Measurements from ENCODE around the gene TUBB2B. TPM values are rescaled to one million over a fixed set of nuclear protein-coding genes. Genes with fewer than 3 reads are reported as not detected.

Gene TUBB2B
- total and polyA plus RNA-seq, 10 of the 15 experiments (the other 5 are each of a cell fraction or from before 2014, with no cell fraction given) = 2.6 to 75.2 (median 21.2) TPM

DNA sequence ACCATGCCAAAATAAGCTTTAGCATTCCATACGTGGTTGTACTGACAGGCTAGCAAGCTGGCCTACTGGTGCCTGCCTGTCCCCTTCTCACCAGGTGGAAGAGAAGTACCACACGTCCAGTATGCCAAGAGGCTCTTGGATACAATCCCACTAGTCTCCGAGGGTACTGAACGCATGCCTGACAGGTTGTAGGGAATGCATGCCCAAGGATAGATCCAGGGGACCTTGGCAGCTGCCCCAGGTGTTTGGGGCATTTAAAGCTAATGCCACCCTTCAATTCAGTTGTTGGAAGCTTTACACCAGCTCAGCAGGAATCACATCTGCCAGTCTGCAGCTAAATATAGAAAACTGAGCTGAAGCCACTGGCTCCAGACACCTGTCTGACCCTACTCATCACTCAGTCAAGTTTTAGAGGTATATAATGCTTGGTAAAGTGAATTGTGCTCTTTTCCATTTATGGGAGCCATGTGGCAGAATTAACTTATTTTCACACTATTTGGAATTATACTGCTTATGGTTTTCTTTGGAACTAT is 4.9 kb downstream of the TUBB2B start (continued):
- TF ChIP-seq MYC (IDR thresholded peaks at IDR 0.05; ENCODE audit: insufficient read depth, insufficient read length, insufficient replicate concordance, low read length, severe bottlenecking) (no peak), MTA2 (IDR thresholded peaks at IDR 0.05; ENCODE audit: low read depth) (no peak), YY1 (IDR thresholded peaks at IDR 0.05; ENCODE audit: low read depth, low read length) (no peak), CBFB (IDR thresholded peaks at IDR 0.05; ENCODE audit: low read depth) (no peak)
- TF ChIP-seq, protein P1, sequence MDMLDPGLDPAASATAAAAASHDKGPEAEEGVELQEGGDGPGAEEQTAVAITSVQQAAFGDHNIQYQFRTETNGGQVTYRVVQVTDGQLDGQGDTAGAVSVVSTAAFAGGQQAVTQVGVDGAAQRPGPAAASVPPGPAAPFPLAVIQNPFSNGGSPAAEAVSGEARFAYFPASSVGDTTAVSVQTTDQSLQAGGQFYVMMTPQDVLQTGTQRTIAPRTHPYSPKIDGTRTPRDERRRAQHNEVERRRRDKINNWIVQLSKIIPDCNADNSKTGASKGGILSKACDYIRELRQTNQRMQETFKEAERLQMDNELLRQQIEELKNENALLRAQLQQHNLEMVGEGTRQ (IDR thresholded peaks at IDR 0.05; ENCODE audit: borderline replicate concordance, low read depth, low read length) = no peak

DNA sequence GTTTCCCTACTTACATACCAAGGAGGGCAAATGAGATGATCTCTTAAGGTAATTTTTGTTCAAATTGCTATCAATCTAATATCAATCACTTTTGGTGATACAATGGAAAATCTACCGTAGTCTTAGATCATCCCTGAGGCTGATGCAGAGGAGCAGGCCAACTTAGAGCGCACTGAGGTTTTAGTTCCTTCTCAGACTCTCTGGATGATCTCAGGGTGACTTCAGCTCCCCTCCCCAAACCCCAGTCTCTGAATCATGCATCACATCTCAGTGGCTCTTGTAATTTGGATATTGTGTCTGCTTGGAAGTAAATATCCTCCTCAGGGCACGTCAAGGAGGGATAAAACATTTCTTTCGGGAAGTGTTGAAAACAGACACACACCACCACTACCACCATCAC is 5.9 kb downstream of the TUBB2B start:
- no peaks in the 10 kb centered on the region for H4K20me1 ChIP-seq (ENCODE audit: control insufficient read depth, insufficient read depth)
- no peaks in the 10 kb centered on the region for H3K79me2 ChIP-seq (ENCODE audit: control insufficient read depth, insufficient read depth, low read length)
- in situ Hi-C loops (cut with MboI) (no loop called here), intact Hi-C loops (cut with micrococcal nuclease; ENCODE audit: unreplicated experiment) (no loop called here)
- SMC1A ChIA-PET (ENCODE audit: uncharacterized antibody, unreplicated experiment) = interaction anchor here (1.3 kb wide), 1 partner anchor 18 kb away, joined by 3 read pairs; no protein-coding TSS in a partner anchor
- ATAC-seq = no peak
- no peaks in the 10 kb centered on the region; the same call in 2 of the 3 replicates for H3K9me3 ChIP-seq (replicated peaks; ENCODE audit: control insufficient read depth, insufficient read depth, low read length)
- no TSS peak for BruUV-seq (replicated peaks)
- no peaks in the 10 kb centered on the region for H3K36me3 ChIP-seq (ENCODE audit: control insufficient read depth in 2 of 2, insufficient read depth in 2 of 2, low read length in 1 of 2)
- H3K9ac ChIP-seq (ENCODE audit: control insufficient read depth, insufficient read depth, low read length) = no peak overlapping the region
- CTCF ChIA-PET = interaction anchor here (1.3 kb wide), 1 partner anchor 14 kb away, joined by 4 read pairs; no protein-coding TSS in a partner anchor
- H3K4me2 ChIP-seq (ENCODE audit: control insufficient read depth, insufficient read depth) = no peak overlapping the region
- H3K27ac ChIP-seq (ENCODE audit: control insufficient read depth, insufficient read depth) = no peak overlapping the region
- no peak for FAIRE-seq
- H3K27me3 ChIP-seq (replicated peaks in 1 of 2; ENCODE audit: control insufficient read depth in 2 of 2, insufficient read depth in 2 of 2, low read length in 1 of 2) = peaks cover 4 to 6% of the 10 kb centered on the region in 2 experiments; a peak in 3 of 4 replicates
- no peak overlapping the region for H2AFZ ChIP-seq (ENCODE audit: control insufficient read depth, low read depth, low read length)
- RAD21 ChIA-PET (ENCODE audit: unreplicated experiment) = no interaction called here
- no peak overlapping the region for H3K4me3 ChIP-seq
- 52% methylated on average over 4 of the region's 4 CpGs for WGBS (ENCODE audit: insufficient coverage, insufficient replicate concordance, low lambda C conversion rate, missing lambda C conversion rate)
- peaks cover 3% of the 10 kb centered on the region; the same call in 1 of the 2 replicates for H3K4me1 ChIP-seq (ENCODE audit: control insufficient read depth, insufficient read depth, low read length)
- POLR2A ChIA-PET = no interaction called here
- DNase-seq (ENCODE audit: low read depth, low spot score) = no peak
- TF ChIP-seq, protein P2, sequence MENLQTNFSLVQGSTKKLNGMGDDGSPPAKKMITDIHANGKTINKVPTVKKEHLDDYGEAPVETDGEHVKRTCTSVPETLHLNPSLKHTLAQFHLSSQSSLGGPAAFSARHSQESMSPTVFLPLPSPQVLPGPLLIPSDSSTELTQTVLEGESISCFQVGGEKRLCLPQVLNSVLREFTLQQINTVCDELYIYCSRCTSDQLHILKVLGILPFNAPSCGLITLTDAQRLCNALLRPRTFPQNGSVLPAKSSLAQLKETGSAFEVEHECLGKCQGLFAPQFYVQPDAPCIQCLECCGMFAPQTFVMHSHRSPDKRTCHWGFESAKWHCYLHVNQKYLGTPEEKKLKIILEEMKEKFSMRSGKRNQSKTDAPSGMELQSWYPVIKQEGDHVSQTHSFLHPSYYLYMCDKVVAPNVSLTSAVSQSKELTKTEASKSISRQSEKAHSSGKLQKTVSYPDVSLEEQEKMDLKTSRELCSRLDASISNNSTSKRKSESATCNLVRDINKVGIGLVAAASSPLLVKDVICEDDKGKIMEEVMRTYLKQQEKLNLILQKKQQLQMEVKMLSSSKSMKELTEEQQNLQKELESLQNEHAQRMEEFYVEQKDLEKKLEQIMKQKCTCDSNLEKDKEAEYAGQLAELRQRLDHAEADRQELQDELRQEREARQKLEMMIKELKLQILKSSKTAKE (IDR thresholded peaks at IDR 0.05; ENCODE audit: low read depth, poor library complexity, severe bottlenecking) = no peak
- TF ChIP-seq SMAD1 (IDR thresholded peaks at IDR 0.05; ENCODE audit: low read depth, partially characterized antibody) (no peak), ZNF24 (IDR thresholded peaks at IDR 0.05) (no peak), POLR2AphosphoS2 (IDR thresholded peaks at IDR 0.05; ENCODE audit: low read depth, low read length) (no peak), MXI1 (IDR thresholded peaks at IDR 0.05; ENCODE audit: low read depth, low read length) (no peak), ETV6 (conservative IDR thresholded peaks at IDR 0.05 in 1 of 2, IDR thresholded peaks at IDR 0.05 in 1 of 2; ENCODE audit: borderline replicate concordance in 1 of 2, low read depth in 1 of 2) (no peak), CEBPB (IDR thresholded peaks at IDR 0.05; ENCODE audit: borderline replicate concordance in 1 of 2, low read depth in 2 of 2, low read length in 2 of 2) (no peak), HCFC1 (IDR thresholded peaks at IDR 0.05; ENCODE audit: low read length) (no peak), KDM1A (IDR thresholded peaks at IDR 0.05; ENCODE audit: borderline replicate concordance) (no peak), BMI1 (IDR thresholded peaks at IDR 0.05; ENCODE audit: borderline replicate concordance) (no peak), FOXM1 (IDR thresholded peaks at IDR 0.05; ENCODE audit: low read depth, low read length) (no peak), HDAC6 (IDR thresholded peaks at IDR 0.05; ENCODE audit: unreplicated experiment) (no peak), EGR1 (IDR thresholded peaks at IDR 0.05; ENCODE audit: borderline replicate concordance in 1 of 2, low read depth in 2 of 2, low read length in 2 of 2) (no peak)
- TF ChIP-seq, protein P3, sequence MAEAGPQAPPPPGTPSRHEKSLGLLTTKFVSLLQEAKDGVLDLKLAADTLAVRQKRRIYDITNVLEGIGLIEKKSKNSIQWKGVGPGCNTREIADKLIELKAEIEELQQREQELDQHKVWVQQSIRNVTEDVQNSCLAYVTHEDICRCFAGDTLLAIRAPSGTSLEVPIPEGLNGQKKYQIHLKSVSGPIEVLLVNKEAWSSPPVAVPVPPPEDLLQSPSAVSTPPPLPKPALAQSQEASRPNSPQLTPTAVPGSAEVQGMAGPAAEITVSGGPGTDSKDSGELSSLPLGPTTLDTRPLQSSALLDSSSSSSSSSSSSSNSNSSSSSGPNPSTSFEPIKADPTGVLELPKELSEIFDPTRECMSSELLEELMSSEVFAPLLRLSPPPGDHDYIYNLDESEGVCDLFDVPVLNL (IDR thresholded peaks at IDR 0.05; ENCODE audit: low read depth, low read length) = no peak

Measured in GM12878 (cell line).